HepG2 (cell line): ENCODE data around the gene PITX3. TPM values are rescaled to one million over a fixed set of nuclear protein-coding genes. Genes with fewer than 3 reads are reported as not detected.

ENCODE experiments used
- ATAC-seq: fragments of 200-7000 bp; cut with Tn5 transposase; 3 replicates; pipeline ENCODE4 v1.9.1; 2020; ENCODE audit warnings: mild to moderate bottlenecking, moderate library complexity
- BruUV-seq: library from RNA; stranded (reverse); fragments of 400-500 nt; replicated peaks from 2 replicates; lab custom pipeline; 2021; lab: Mats Ljungman, UMichigan
- CTCF ChIA-PET: fragments of 300-600 bp; formaldehyde crosslinking; extraction: SDS; loops from one replicate; lab custom pipeline; 2021; ENCODE audit warnings: low total read pairs, inconsistent platforms, low intra/inter-chr PET ratio; lab: Yijun Ruan, JAX
- POLR2A ChIA-PET: fragments of 350-600 bp; sonication (Branson Sonifier 250); formaldehyde crosslinking; loops from one replicate; lab custom pipeline; 2020; ENCODE audit warnings: antibody characterized with exemption, inconsistent platforms; lab: Yijun Ruan, JAX
- DNase-seq: peaks from one replicate; pipeline ENCODE4 v3.0.0-alpha.2; 2015; ENCODE audit warnings: low spot score
- FAIRE-seq: peaks from 3 replicates; lab custom pipeline; 2011; peaks lifted over from hg19 to GRCh38; lab: Jason Lieb, UNC
- H2AFZ ChIP-seq: one replicate; pipeline ENCODE4 v1.6.1; 2011; ENCODE audit warnings: low read length, inconsistent platforms
- H3K27ac ChIP-seq: fragments of 300-600 bp; 3 replicates; pipeline ENCODE4 v1.8.0; 2011; ENCODE audit warnings: mixed run types, mild to moderate bottlenecking, mixed read lengths, low read length, inconsistent platforms; ENCODE audit not compliant: insufficient read depth; ENCODE audit errors: extremely low read length
- H3K27me3 ChIP-seq, 2 experiments: fragments of 200-600 bp in 1 of 2; 2 replicates in 1 of 2; 3 replicates in 1 of 2; pipeline versions ENCODE4 v1.6.0 to v1.8.0; 2011; ENCODE audit warnings: low read length in 2 of 2, mild to moderate bottlenecking in 2 of 2, moderate library complexity in 2 of 2, inconsistent platforms in 1 of 2; ENCODE audit not compliant: insufficient read depth in 2 of 2, control insufficient read depth in 1 of 2
- H3K36me3 ChIP-seq, 2 experiments: fragments of 200-600 bp in 1 of 2; replicated peaks in 1 of 2; 2 replicates in 1 of 2; 3 replicates in 1 of 2; pipeline versions ENCODE4 v1.5.1 to v1.8.0; 2011; ENCODE audit warnings: low read length in 2 of 2, inconsistent platforms in 1 of 2; ENCODE audit not compliant: insufficient read depth in 2 of 2, control insufficient read depth in 1 of 2
- H3K4me1 ChIP-seq: 2 replicates; pipeline ENCODE4 v1.5.1; 2012; ENCODE audit warnings: low read length, inconsistent platforms; ENCODE audit not compliant: insufficient read depth
- H3K4me2 ChIP-seq: 2 replicates; pipeline ENCODE4 v1.6.0; 2011; ENCODE audit warnings: low read depth, low read length, inconsistent platforms
- H3K4me3 ChIP-seq, 3 experiments: fragments of 200-600 bp in 1 of 3; sonication (generic), shearing (Covaris generic) in 1 of 3; replicated peaks in 1 of 3; 2 replicates each; pipeline ENCODE4 v1.5.1; 2011 to 2016; ENCODE audit warnings: low read length in 3 of 3, inconsistent platforms in 2 of 3, low read depth in 2 of 3, mild to moderate bottlenecking in 2 of 3, control low read depth in 1 of 3, mixed read lengths in 1 of 3; ENCODE audit not compliant: insufficient read depth in 1 of 3
- H3K79me2 ChIP-seq: one replicate; pipeline ENCODE4 v1.6.1; 2011; ENCODE audit warnings: low read length, inconsistent platforms; ENCODE audit not compliant: insufficient read depth
- H3K9ac ChIP-seq: 2 replicates; pipeline ENCODE4 v1.6.0; 2011; ENCODE audit warnings: mild to moderate bottlenecking, low read depth, low read length, inconsistent platforms; ENCODE audit not compliant: insufficient read depth
- H3K9me3 ChIP-seq: 2 replicates; pipeline ENCODE4 v1.5.1; 2012; ENCODE audit warnings: mild to moderate bottlenecking, low read length
- H4K20me1 ChIP-seq: 2 replicates; pipeline ENCODE4 v1.6.0; 2011; ENCODE audit warnings: inconsistent platforms, mild to moderate bottlenecking, low read length, moderate library complexity; ENCODE audit not compliant: insufficient read depth
- CBX2 ChIP-seq, 2 experiments: fragments of 200-600 bp in 1 of 2; sonication (generic); formaldehyde crosslinking in 1 of 2; IDR thresholded peaks; 2 replicates each; pipeline versions ENCODE4 v1.7.0 to v1.8.1; 2018 to 2022; ENCODE audit warnings: low read depth in 2 of 2, low read length in 1 of 2, mild to moderate bottlenecking in 1 of 2, missing genetic modification reagents in 1 of 2
- EP300 ChIP-seq, 3 experiments: sonication (generic) in 1 of 3; formaldehyde crosslinking in 1 of 3; IDR thresholded peaks; 2 replicates each; pipeline versions ENCODE4 v1.5.1 to v1.6.1; 2011 to 2020; ENCODE audit warnings: low read depth in 2 of 3, low read length in 2 of 3, borderline replicate concordance in 1 of 3, improper control_type of control experiment in 1 of 3, mild to moderate bottlenecking in 1 of 3, missing genetic modification reagents in 1 of 3, moderate library complexity in 1 of 3
- IRF2 ChIP-seq: IDR thresholded peaks from 2 replicates; pipeline ENCODE4 v1.6.1; 2018; ENCODE audit warnings: missing genetic modification reagents, missing compliant biosample characterization
- SOX5 ChIP-seq: IDR thresholded peaks from 2 replicates; pipeline ENCODE4 v1.6.1; 2016; ENCODE audit warnings: borderline replicate concordance
- ZNF496 ChIP-seq: sonication (generic); formaldehyde crosslinking; IDR thresholded peaks from 2 replicates; pipeline ENCODE4 v1.8.1; 2023; ENCODE audit warnings: mild to moderate bottlenecking, moderate library complexity, missing genetic modification reagents; ENCODE audit not compliant: insufficient replicate concordance
- ZNF790 ChIP-seq: sonication (generic); formaldehyde crosslinking; IDR thresholded peaks from 2 replicates; pipeline ENCODE4 v1.8.0; 2022; ENCODE audit warnings: missing genetic modification reagents, mild to moderate bottlenecking, borderline replicate concordance
- ZXDC ChIP-seq: sonication (generic); formaldehyde crosslinking; IDR thresholded peaks from 2 replicates; pipeline ENCODE4 v1.5.0; 2020; ENCODE audit warnings: mild to moderate bottlenecking, missing genetic modification reagents
- WGBS: methylation state at CpG from one replicate; pipeline ENCODE4 v1.1.6; 2017; ENCODE audit warnings: low lambda C conversion rate; 5-methylcytosine and 5-hydroxymethylcytosine counted together
- in situ Hi-C: cut with HindIII; loops from 2 replicates; pipeline ENCODE4 v1.10.0; 2017; ENCODE audit warnings: low pct_unique_long_range_greater_than_20kb; ENCODE audit not compliant: extremely low pct_ligation_motif_present
- intact Hi-C: fragments of 100-400 bp; cut with micrococcal nuclease; formaldehyde crosslinking; loops from one replicate; pipeline ENCODE4 v1.10.0; 2022; ENCODE audit not compliant: unreplicated experiment
- polyA plus RNA-seq, 8 experiments: library from polyadenylated mRNA; depleted of rRNA in 3 of 8; stranded (reverse) in 7 of 8; unstranded in 1 of 8; fragments of >200 nt; fragmentation: Illumina TruSeq in 4 of 8; extraction: Trizol in 4 of 8; gene quantifications; 2 replicates each; pipeline versions ENCODE4 v1.2.1 to v1.2.3, GENCODE V29; 2011 to 2016; ENCODE audit warnings: low read depth in 4 of 8, missing spikeins in 1 of 8, mixed read lengths in 1 of 8; ENCODE audit not compliant: insufficient read depth in 1 of 8
- total RNA-seq, 5 experiments: library from RNA; depleted of rRNA; stranded (reverse); fragments of >200 nt; fragmentation: Illumina TruSeq; extraction: Trizol; gene quantifications; 2 replicates each; pipeline ENCODE4 v1.2.3, GENCODE V29; 2016; ENCODE audit warnings: low read depth in 1 of 5

PITX3 gene
- total and polyA plus RNA-seq, 2 of the 13 experiments (the other 11 are each of a cell fraction or from before 2014, with no cell fraction given): not detected

- TF ChIP-seq ZXDC (CRISPR knock-in tag) (no peak), ZNF790 (CRISPR knock-in tag) (no peak), IRF2 (CRISPR knock-in tag) (no peak), SOX5 (no peak), ZNF496 (CRISPR knock-in tag) (no peak)
These were observed 48.0 kb upstream of the PITX3 start (continued) for GRCh38 chr10:102289356-102289755.

GRCh38 chr10:102287991-102288390 lies 46.7 kb upstream of the PITX3 start:
- intact Hi-C loops (loop anchor here (10.0 kb wide), 1 partner anchor 47 kb away; no protein-coding TSS in a partner anchor), in situ Hi-C loops (no loop called here)
- Histone ChIP-seq H3K27ac (no peak overlapping the region), H3K36me3 (peaks cover 1 to 24% of the 10 kb centered on the region in 2 experiments; a peak in 2 of 5 replicates), H3K79me2 (peaks cover 23% of the 10 kb centered on the region), H3K9me3 (no peaks in the 10 kb centered on the region), H4K20me1 (peaks cover 2% of the 10 kb centered on the region; the same call in 1 of the 2 replicates), H3K27me3 (no peaks in the 10 kb centered on the region), H3K4me2 (no peak overlapping the region), H3K4me3 (no peak overlapping the region), H3K4me1 (peaks cover 9% of the 10 kb centered on the region), H2AFZ (no peak overlapping the region), H3K9ac (no peak overlapping the region)
- TF ChIP-seq CBX2 (IDR thresholded peaks at IDR 0.05; ENCODE audit: low read depth, low read length) (no peak), CBX2 (CRISPR knock-in tag; IDR thresholded peaks at IDR 0.05; ENCODE audit: low read depth) (no peak), EP300 (IDR thresholded peaks at IDR 0.05; ENCODE audit: low read depth in 2 of 2, low read length in 2 of 2) (no peak), EP300 (CRISPR knock-in tag; IDR thresholded peaks at IDR 0.05; ENCODE audit: borderline replicate concordance) (no peak)
- no TSS peak for BruUV-seq
- FAIRE-seq (no peak), ATAC-seq (no peak), DNase-seq (no peak)
- CTCF ChIA-PET: no interaction called here
- WGBS: 97% methylated on average over 4 of the region's 4 CpGs
- POLR2A ChIA-PET: no interaction called here
